Right ventricle myocardium inferior (tissue), 1 donor: ENCODE data around the gene JAK1. TPM values are rescaled to one million over a fixed set of nuclear protein-coding genes. Genes with fewer than 3 reads are reported as not detected.
"Not testable (repeated sequence)": the region's sequence is repeated elsewhere in the genome, so short reads cannot be mapped to it uniquely, and the experiment has no call there.

Source experiments
- ATAC-seq: fragments of 200-7000 bp; cut with Tn5 transposase; one replicate; pipeline ENCODE4 v1.9.1; 2020; ENCODE audit warnings: mild to moderate bottlenecking, moderate library complexity
- DNase-seq: peaks from one replicate; pipeline ENCODE4 v3.0.0; 2021; ENCODE audit errors: missing footprints
- intact Hi-C: fragments of 100-400 bp; cut with DNase I; formaldehyde crosslinking; loops from one replicate; pipeline ENCODE4 v1.11.0; 2022
- total RNA-seq: library from RNA; stranded (reverse); fragmentation: NEBNext Ultra II Directional; extraction: Animal tissue kit (Norgen Biotek cat#: 25700); gene quantifications from one replicate; pipeline ENCODE4 v1.2.1, GENCODE V29; 2021
- donor health status: DM: no; HTN: yes; CAD: no; lungs with severe emphysema.

JAK1 gene
- total RNA-seq, 1 donor from 2014 or later: 87.3 TPM

DNA sequence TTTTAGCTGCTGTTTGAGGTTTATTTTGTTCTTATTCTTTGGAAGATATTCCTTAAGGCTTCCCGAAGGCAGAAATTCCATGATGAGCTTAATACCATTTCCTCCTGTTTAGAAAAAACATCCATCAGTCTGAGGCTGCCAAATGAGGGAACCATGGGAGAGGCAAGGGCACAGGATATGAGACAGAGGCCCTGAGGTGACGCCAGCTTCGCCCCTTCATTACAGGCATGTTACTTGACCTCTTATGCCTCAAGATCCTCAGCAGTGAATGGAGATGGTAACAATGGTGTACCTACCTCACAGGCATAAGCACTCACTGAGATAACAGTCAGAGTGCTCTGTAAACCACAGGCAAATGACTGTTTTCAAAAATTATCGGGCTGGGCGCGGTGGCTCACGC, 127.9 kb downstream of the JAK1 start:
- ATAC-seq (no peak), DNase-seq (no peak)
- intact Hi-C loops: no loop called here

DNA sequence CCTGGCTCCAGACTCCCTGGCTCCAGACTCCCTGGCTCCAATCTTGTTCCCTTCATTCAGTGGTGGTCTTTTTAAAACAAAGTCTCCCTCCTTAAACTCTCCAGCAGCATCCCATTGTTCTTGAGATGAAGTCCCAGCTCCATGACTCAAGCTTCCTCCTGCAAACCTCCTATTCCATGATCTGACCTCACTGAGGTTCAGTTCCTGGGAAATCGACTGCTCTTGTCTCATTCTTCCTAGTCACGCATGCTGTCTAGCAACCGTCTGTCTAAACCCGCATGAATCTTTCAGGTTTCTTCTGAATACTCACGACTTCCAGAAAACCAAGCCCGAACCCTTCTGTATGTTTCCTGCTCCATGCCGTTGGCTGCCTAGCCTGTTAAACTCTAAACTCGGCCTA, 129.5 kb downstream of the JAK1 start:
- DNase-seq (no peak), ATAC-seq (no peak)
- intact Hi-C loops: no loop called here

DNA sequence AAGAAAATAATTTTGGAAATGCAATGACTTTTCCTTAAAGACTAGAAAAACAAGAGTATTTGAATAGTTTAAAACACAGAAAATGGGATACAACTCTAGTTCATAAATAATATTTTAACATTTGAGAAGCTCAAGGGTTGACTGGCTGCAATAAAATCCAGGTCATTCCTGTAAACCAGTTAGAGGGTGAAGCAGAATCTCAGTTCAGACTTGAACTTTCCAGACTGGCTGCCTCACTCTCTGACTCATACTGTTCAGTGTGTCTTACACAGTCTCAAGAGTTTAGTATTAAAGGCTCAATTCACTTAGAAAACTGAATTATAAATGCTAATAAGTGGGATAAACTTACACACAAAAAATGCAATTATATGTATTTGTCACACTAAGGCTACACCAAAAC, 131.6 kb downstream of the JAK1 start:
- ATAC-seq: no peak
- DNase-seq: no peak
- intact Hi-C loops: no loop called here

DNA sequence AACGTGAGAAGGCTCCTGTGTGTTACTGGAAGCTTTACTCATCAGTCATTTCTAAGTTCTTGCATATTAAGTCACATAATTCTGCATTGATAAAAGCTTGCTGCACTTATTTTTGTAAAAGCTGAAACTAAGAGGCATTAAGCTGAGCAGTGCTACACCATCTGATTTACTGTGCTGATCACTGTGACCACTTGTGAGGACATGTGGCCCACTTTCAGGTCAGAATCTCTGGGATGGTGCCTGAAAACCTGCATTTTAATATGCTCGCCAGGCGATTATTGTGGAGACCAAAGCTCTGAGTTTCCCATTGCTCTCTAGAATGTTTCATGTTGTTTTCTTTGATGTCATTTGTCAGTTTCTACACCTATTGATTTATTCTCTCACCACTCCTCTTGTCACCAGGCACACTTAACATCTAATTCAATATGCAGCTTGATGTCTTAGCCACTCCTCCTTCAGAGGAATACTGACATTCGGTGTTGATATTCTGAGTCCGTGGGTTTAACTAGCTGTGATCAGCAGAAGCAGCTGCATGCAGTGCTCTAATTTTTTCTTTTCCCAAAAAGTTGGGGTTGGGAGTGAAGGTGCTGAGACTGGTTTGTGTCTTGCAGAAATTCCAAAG, 136.2 kb downstream of the JAK1 start:
- no peak for DNase-seq
- intact Hi-C loops: no loop called here
- ATAC-seq: no peak

DNA sequence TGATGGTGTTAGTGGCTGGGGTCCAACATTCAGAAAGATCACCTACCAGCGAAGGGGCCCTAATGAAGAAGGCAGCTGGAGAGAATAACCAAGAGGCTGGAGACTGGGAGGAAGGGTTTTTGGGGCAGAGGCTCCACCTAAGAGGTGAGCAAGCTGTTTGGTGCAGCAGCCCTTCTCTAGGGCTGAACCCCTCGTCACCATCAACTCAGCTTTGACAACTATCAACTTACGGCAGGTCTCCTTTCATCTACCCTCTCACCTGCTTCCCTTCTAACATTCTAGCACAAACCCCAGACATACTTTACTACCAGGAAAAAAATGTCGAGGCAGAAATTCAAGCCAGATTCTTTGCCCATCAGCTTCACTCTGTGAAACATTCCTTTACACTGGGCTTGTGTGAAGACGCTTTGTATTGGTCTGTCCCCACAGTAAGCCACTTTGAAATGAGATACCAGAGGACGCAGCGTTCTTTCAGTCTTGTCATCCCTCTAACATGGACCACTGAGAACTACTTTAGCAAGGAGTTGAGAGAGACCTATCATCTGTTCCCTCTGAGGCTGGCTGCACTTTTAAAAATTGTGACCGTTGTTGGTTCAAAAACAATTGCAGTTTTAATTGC, 136.8 kb downstream of the JAK1 start:
- DNase-seq: no peak
- ATAC-seq: peak; percentile 88
- intact Hi-C loops: loop anchor here (10.0 kb wide), 1 partner anchor 275 kb away; no protein-coding TSS in a partner anchor

DNA sequence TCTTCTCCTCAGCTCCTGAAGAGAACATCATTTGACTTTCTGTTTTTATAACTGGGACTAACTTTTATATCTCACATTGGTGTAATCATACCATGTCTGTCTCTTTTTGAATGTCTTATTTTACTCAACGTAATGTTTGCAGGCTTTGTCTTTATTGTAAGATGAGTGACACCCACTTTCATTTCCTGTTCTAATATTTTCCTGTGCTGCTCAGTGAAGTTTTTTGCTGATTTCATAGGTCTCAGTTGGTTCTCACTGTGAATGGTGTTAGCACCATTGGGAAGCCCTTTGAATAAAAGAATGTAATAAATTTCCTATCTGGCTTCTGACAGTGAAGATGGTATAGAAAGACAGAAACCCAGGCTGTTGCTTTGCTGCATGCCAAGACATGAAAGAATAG, 137.5 kb downstream of the JAK1 start:
- intact Hi-C loops: loop anchor here (10.0 kb wide), 1 partner anchor 274 kb away; no protein-coding TSS in a partner anchor
- DNase-seq (no peak), ATAC-seq (no peak)

DNA sequence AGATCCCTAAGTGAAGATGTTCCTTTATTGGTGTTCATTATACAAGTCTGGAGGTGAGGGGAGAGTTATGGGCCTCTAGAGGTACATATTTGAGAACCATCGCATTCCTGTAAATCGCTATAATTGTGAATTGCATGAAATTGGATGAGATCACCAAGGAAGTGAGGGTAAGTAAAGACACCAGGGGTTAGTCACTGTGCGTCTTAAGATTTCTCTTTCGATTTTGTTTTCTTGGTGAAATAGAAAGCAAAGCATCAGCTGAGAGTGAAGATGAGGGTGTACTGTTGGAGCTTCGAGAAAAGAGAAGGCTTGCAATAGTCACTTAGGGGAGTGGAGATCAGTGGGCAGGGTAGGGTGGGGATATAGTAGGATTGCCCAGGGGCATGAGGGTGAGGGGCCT, 139.4 kb downstream of the JAK1 start:
- intact Hi-C loops: loop anchor here (10.0 kb wide), 1 partner anchor 272 kb away; no protein-coding TSS in a partner anchor
- DNase-seq (no peak), ATAC-seq (no peak)

DNA sequence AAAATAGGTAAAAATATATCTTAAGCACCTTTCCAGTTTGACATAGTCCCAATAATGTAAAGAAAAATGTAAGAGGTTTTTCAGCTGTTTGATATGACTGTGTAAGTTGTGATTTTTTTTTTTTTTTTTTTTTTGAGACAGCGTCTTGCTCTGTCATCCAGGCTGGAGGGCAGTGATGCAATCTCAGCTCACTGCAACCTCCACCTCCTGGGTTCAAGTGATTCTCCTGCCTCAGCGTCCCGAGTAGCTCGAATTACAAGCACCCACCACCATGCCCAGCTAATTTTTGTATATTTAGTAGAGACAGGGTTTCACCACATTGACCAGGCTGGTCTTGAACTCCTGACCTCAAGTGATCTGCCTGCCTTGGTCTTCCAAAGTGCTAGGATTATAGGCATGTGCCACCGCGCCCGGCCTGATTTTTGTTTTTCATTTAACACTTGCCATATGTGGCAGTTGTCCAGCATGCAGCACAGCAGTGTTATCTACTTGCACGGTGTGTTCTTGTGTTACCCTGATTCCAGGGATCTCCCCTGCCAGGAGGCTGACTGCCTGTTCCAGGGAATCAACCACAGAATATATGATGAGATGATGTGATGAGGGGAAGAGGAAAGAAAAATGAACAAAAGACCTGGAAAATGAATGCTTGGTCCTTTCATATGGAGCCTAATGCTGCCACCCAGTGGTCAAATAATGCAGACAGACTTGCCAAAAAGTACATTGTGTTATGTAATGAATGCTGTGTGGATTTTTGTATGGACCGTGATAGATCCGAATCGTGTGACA, 142.5 kb downstream of the JAK1 start:
- no peak for DNase-seq
- intact Hi-C loops: loop anchor here (2.0 to 10.0 kb wide), 4 partner anchors 79 to 557 kb away; partner anchors contain the start of gene RAVER2

DNA sequence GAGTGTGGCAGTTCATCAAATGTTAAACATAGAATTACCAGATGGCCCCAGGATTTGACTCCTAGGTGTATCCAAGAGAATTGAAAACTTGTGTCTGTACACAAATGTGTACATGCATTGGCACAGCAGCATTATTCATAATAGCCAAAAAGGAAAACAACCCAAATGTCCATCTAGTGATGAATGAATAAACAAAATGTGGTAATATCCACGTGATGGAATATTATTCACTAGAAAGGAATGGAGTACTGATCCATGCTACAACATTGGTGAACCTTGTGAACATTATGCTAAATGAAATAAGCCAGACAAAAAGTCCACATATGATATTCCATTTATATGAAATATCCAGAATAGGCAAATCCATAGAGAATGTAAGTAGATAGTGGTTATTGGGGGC, 143.7 kb downstream of the JAK1 start:
- ATAC-seq (no peak), DNase-seq (no peak)
- intact Hi-C loops: loop anchor here (5.0 to 10.0 kb wide), 2 partner anchors 268 to 555 kb away; no protein-coding TSS in a partner anchor

More for the DNA sequence above, 142.5 kb downstream of the JAK1 start:
- peak; percentile 73 for ATAC-seq

DNA sequence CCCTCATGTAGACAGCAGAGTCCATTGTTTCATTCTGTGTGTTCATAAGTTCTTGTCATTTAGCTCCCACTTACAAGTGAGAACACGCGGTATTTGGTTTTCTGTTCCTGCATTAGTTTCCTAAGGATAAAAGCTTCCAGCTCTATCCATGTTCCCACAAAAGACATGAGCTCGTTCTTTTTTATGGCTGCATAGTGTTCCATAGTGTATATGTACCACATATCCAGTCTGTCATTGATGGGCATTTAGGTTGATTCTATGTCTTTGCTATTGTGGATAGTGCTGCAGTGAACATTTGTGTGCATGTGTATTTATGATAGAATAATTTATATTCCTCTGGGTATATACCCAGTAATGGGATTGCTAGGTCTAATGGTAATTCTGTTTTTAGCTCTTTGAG, 145.8 kb downstream of the JAK1 start:
- intact Hi-C loops: loop anchor here (5.0 to 10.0 kb wide), 2 partner anchors 266 to 553 kb away; no protein-coding TSS in a partner anchor
- ATAC-seq: not testable (repeated sequence)

DNA sequence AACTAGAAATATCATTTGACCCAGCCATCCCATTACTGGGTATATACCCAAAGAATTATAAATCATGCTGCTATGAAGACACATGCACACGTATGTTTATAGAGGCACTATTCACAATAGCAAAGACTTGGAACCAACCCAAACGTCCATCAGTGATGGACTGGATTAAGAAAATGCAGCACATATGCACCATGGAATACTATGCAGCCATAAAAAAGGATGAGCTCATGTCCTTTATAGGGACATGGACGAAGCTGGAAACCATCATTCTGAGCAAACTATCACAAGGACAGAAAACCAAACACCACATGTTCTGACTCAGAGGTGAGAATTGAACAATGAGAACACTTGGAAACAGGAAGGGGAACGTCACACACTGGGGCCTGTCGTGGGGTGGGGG, 149.0 kb downstream of the JAK1 start:
- intact Hi-C loops, DNase-seq, ATAC-seq: not testable (repeated sequence)

More for the DNA sequence above, 145.8 kb downstream of the JAK1 start:
- DNase-seq: not testable (repeated sequence)

DNA sequence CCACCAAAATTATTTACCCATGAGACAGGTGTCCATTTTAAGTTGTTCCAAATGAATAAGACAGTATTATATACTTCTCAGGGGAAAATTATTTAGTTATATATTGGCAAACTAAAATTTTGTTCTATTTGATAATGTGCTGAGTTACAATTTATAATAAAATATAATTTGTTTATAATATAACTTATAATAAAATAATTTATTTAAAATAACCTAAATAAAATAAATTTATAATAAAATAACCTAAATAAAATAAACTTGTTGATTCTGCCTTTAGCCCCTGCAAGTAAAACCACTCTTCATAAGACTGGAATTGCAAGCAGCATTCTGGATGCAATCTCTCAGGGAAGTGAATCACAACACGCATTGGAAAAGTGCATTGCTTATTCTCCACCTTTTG, 151.9 kb downstream of the JAK1 start:
- intact Hi-C loops: no loop called here
- ATAC-seq: no peak
- DNase-seq: no peak

DNA sequence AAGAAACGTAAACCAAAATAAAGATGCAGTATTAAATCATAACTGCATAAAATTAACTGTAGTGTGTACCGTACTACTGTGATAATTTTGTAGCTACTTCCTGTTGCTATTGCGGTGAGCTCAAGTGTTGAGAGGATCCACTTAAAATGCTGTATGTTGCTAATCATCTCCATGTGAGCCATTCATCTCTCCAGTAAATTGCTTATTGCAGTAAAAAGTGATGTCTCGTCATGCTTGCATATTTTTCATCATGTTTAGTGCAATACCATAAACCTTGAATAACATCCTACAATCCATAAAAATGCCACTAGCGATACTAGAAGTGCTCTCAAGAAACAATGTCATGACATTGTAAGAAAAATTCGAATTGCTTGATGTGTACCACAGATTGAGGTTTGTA, 155.2 kb downstream of the JAK1 start:
- DNase-seq: no peak
- no peak for ATAC-seq
- intact Hi-C loops: no loop called here

DNA sequence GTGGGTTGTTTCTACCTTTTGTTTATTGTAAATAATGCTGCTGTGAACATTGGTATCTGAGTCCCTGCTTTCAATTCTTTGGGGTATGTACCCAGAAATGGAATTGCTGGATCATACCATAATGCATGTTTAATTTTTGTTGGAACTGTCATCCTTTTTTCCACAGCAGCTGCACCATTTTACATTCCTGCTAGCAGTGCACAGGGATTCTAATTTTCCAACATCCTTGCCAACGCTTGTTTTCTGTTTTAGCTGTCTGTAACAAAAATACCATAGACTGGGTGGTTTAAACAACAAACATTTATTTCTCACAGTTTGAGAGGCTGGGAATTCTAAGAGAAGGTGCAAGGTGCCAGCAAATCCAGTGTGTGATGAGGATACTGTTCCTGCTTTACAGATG, 156.3 kb downstream of the JAK1 start:
- no peak for DNase-seq
- ATAC-seq: peak; percentile 20
- intact Hi-C loops: no loop called here

DNA sequence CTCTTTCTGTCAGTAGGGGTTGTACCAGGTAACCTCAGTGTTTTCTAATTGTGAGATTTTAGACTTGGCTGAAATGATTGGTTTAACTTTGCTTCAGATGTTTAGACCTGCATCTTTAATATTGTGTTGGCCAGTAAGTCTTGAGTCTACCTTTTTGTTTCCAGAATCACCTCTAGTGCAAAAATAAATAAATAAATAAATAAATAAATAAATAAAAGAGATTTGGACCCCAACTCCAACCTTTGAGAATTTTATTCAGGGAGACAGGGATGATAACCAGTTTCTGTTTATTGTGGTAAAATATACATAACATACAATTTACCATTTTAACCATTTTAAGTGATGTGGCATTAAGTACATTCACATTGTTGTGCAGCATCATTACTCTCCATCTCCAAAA, 157.0 kb downstream of the JAK1 start:
- intact Hi-C loops: no loop called here
- no peak for DNase-seq
- ATAC-seq: no peak

DNA sequence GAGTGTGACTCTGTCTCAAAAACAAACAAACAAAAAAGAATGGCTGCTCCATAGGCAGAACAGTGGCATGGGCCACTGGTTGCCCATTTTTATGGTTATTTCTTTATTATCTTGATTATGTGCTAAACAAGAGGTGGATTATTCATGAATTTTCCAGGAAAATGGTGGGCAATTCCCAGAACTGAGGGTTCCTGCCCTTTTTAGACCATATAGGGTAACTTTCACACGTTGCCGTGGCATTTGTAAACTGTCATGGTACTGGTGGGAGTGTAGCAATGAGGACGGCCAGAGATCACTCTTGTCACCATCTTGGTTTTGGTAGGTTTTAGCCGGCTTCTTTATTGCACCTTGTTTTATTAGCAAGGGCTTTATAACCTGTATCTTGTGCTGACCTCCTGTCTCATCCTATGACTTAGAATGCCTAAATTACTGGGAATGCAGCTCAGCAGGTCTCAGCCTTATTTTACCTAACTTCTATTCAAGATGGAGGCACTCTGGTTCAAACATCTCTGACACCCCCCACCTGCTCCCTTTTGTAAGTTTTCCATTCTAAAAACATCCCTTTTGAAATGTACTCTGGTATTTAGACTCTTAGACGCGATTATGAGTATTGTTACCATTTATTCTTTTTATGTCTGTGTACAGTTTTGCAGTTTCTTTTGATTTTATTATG, 164.4 kb downstream of the JAK1 start:
- DNase-seq (no peak), ATAC-seq (no peak)
- intact Hi-C loops: no loop called here

DNA sequence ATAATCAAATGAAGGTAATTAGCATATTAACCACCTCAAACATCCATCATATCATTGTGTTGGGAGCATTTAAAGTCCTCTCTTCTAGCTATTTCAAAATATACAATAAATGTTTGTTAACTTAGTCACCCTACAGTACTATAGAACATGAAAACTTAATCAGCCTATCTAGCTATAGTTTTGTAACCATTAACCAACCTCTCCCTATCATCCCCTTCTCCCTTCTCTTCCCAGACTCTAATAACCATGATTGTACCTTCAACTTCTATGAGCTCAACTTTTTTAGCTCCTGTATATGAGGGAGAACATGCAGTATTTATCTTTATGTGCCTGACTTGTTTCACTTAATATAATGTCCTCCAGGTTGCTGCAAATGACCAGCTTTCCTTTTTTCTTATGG, 167.5 kb downstream of the JAK1 start:
- no peak for ATAC-seq
- intact Hi-C loops: no loop called here
- no peak for DNase-seq

DNA sequence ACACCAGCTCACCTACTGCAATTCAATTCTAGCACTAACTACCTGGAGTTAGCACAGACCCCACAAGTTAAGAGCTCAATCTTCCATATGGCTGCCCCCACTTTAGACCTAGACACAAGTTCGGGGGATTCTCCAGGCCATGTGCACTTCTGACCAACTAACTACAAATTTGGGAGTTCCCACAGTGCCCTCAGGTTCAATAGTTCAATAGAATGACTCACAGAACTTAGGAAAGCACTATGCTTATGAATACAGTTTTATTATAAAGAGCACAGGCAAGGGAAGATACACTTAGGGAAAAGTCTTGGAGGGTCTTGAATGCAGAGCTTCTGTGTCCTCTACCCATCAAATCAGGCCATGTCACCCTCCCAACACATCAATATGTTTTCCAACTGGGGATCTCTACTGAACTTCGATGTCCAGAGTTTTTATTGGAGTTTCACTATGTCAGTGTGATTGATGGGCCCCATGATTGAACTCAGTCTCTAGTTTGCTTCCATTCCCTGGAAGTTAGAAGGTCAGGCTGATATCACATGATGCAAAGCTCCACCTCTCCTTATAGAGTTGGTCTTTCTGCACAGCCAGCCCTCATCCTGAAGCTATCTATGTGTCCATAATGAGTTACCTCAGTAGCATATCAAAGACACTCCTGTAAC, 175.4 kb downstream of the JAK1 start:
- no peak for ATAC-seq
- no peak for DNase-seq
- intact Hi-C loops: no loop called here
